GM12801 (cell line): ENCODE results near the gene SEMA3A.

ENCODE experiments used
- TF ChIP-seq, protein P1 (sequence below): IDR thresholded peaks from one replicate; pipeline ENCODE4 v1.5.1; 2011; ENCODE audit warnings: control low read depth; ENCODE audit not compliant: insufficient read length; ENCODE audit errors: extremely low read depth

SEMA3A gene

DNA sequence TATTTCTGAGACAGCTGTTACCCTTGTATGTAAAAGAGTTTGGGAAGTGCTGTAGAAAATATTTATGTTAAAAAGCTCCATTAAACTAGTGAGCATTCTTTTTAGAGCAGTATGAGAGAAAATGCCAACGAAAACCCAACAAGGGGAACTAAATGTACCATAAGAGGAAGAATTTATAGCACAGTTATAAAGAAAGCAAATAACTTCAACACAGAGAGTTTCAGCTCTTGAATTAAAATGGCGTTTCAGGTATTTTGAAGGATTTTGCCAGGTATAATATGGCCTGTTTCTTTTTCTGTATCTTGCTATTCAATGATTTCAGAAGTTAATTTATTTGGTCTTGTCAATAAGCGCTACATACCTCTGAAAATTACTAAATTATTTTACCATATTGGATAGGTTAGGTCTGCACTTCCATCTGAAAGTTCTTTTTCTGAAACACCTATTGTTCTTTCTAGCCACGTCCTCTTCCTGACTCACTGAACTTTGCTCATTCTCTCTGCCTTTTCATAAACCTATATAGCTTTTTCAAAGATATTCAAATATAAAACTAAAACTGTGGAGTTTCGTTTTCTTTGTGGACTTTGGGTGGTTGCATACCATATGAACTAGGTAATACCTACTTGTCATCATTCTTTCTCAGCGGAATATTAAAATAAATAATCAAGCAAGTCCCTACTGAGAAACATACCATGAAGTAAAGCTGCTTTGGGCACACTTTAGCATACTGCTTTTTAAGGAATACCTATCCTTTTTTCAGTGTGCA is 136.1 kb downstream of the SEMA3A start:
- TF ChIP-seq, protein P1, sequence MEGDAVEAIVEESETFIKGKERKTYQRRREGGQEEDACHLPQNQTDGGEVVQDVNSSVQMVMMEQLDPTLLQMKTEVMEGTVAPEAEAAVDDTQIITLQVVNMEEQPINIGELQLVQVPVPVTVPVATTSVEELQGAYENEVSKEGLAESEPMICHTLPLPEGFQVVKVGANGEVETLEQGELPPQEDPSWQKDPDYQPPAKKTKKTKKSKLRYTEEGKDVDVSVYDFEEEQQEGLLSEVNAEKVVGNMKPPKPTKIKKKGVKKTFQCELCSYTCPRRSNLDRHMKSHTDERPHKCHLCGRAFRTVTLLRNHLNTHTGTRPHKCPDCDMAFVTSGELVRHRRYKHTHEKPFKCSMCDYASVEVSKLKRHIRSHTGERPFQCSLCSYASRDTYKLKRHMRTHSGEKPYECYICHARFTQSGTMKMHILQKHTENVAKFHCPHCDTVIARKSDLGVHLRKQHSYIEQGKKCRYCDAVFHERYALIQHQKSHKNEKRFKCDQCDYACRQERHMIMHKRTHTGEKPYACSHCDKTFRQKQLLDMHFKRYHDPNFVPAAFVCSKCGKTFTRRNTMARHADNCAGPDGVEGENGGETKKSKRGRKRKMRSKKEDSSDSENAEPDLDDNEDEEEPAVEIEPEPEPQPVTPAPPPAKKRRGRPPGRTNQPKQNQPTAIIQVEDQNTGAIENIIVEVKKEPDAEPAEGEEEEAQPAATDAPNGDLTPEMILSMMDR, result no peak

- TF ChIP-seq, protein P1, result no peak
Measured at GRCh38 chr7:84057576-84057975, 137.0 kb downstream of the SEMA3A start.

- TF ChIP-seq, protein P1, result no peak
Measured at GRCh38 chr7:84055904-84056605, 138.5 kb downstream of the SEMA3A start.

GRCh38 chr7:84049071-84049836 is 145.3 kb downstream of the SEMA3A start:
- TF ChIP-seq, protein P1, result no peak

DNA sequence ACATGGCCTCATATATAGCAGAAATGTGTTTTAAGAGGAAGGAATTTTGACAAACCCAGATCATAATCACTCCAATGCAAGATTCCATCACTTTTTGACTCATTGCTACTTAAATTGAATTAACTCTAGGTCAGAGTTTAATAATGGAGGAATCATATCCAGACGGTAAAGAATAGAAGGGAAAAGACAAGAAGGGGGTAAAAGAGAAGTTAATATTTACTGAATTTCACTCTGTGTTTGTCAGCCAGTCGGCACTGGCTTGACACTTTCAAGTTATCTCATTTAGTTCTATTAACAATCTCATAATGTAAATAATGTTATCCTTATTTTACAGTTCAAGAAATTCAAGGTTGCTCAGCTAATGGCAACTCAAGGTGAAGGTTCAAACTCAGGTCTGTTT is 147.5 kb downstream of the SEMA3A start:
- TF ChIP-seq, protein P1, result no peak

GRCh38 chr7:84044834-84045233 is 149.8 kb downstream of the SEMA3A start:
- TF ChIP-seq, protein P1, result no peak

DNA sequence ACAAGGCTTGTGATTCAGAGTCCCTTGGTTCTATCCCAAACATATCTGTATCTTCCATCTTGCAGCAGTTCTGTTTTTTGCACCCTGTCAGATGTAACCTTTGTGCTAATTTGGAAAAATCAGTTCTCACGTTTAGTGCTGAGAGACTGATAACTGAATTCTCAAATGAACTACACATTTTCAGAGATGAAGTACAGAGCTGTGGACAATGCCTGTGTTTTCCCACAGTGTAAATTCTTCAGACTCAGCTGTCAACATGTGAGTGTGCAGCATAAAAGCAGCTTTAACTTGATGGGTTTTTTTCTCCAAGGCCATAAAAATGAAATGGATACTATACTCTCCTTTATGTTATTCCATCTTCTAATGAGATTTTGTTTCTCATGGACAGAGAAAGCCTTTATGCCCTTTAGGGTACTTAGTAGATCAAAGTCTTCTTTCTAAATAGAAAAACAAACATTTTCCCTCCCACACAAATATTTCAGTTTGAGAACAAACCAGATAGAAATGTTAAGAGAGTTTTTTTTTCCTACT is 150.9 kb downstream of the SEMA3A start:
- TF ChIP-seq, protein P1, result no peak
